Smooth muscle cell (in vitro differentiated cells): ENCODE measurements around the gene TOMM40. TPM values are rescaled to one million over a fixed set of nuclear protein-coding genes. Genes with fewer than 3 reads are reported as not detected.

Source experiments
- DNase-seq: peaks from one replicate; lab custom pipeline; 2025; ENCODE audit not compliant: unreplicated experiment; lab: John Stamatoyannopoulos, UW
- H2AFZ ChIP-seq: fragments of 200-600 bp; sonication (generic); 2 replicates; pipeline ENCODE4 v1.6.0; 2016; ENCODE audit warnings: antibody characterized with exemption, low read depth, mild to moderate bottlenecking
- H3F3A ChIP-seq: fragments of 200-600 bp; sonication (generic); 2 replicates; pipeline ENCODE4 v1.6.0; 2017; ENCODE audit warnings: antibody characterized with exemption, low read depth
- H3K27ac ChIP-seq: fragments of 200-600 bp; sonication (generic); 2 replicates; pipeline ENCODE4 v1.5.1; 2016; ENCODE audit warnings: low read depth, mild to moderate bottlenecking
- H3K27me3 ChIP-seq: fragments of 200-600 bp; sonication (generic); 2 replicates; pipeline ENCODE4 v1.6.1; 2016; ENCODE audit warnings: low read depth, mild to moderate bottlenecking
- H3K36me3 ChIP-seq: fragments of 200-600 bp; sonication (generic); 2 replicates; pipeline ENCODE4 v1.5.1; 2016; ENCODE audit warnings: low read depth
- H3K4me1 ChIP-seq: fragments of 200-600 bp; sonication (generic); 2 replicates; pipeline ENCODE4 v1.5.1; 2016; ENCODE audit warnings: low read depth
- H3K4me2 ChIP-seq: fragments of 200-600 bp; sonication (generic); 2 replicates; pipeline ENCODE4 v1.6.0; 2016; ENCODE audit warnings: mild to moderate bottlenecking
- H3K4me3 ChIP-seq: fragments of 200-600 bp; sonication (generic); 2 replicates; pipeline ENCODE4 v1.5.1; 2016; ENCODE audit warnings: mild to moderate bottlenecking
- H3K79me2 ChIP-seq: fragments of 200-600 bp; sonication (generic); 2 replicates; pipeline ENCODE4 v1.6.0; 2016; ENCODE audit warnings: low read depth, mild to moderate bottlenecking
- H3K9ac ChIP-seq: fragments of 200-600 bp; sonication (generic); 2 replicates; pipeline ENCODE4 v1.6.0; 2016; ENCODE audit warnings: low read depth
- H3K9me3 ChIP-seq: fragments of 200-600 bp; sonication (generic); replicated peaks from 2 replicates; pipeline ENCODE4 v1.5.1; 2016; ENCODE audit warnings: low read depth
- H4K20me1 ChIP-seq: fragments of 200-600 bp; sonication (generic); 2 replicates; pipeline ENCODE4 v1.6.0; 2016; ENCODE audit warnings: low read depth
- CTCF ChIP-seq: fragments of 200-600 bp; sonication (generic); IDR thresholded peaks from 2 replicates; pipeline ENCODE4 v1.5.1; 2017; ENCODE audit warnings: borderline replicate concordance, mild to moderate bottlenecking, antibody characterized with exemption; ENCODE audit not compliant: insufficient read depth, poor library complexity, severe bottlenecking
- WGBS: methylation state at CpG from one replicate; pipeline ENCODE4 v1.1.7; 2016; ENCODE audit warnings: low lambda C conversion rate; 5-methylcytosine and 5-hydroxymethylcytosine counted together
- polyA plus RNA-seq: library from polyadenylated mRNA; unstranded; fragments of >200 nt; fragmentation: Nextera tagmentation; extraction: Ambion mirVana; gene quantifications from 2 replicates; pipeline ENCODE4 v1.2.1, GENCODE V29; 2016
- total RNA-seq: library from RNA; depleted of rRNA; stranded (reverse); fragments of >200 nt; gene quantifications from 2 replicates; pipeline ENCODE4 v1.2.3, GENCODE V29; 2014

The TOMM40 gene
- total and polyA plus RNA-seq, 2 experiments from 2014 or later = 65.0 to 96.0 TPM

GRCh38 chr19:44931541-44931940 is 40.5 kb downstream of the TOMM40 start:
- WGBS = 86% methylated on average over 4 of the region's 4 CpGs
- TF ChIP-seq CTCF = no peak

GRCh38 chr19:44939668-44940067 is 48.6 kb downstream of the TOMM40 start:
- DNase-seq = no peak
- Histone ChIP-seq H4K20me1 (no peaks in the 10 kb centered on the region), H3K36me3 (no peaks in the 10 kb centered on the region), H3K9ac (no peak overlapping the region), H3K4me2 (no peak overlapping the region), H2AFZ (no peak overlapping the region), H3K4me1 (no peaks in the 10 kb centered on the region), H3K4me3 (no peak overlapping the region), H3K27ac (no peak overlapping the region), H3K27me3 (no peaks in the 10 kb centered on the region), H3K79me2 (no peaks in the 10 kb centered on the region), H3K9me3 (no peaks in the 10 kb centered on the region), H3F3A (no peaks in the 10 kb centered on the region)
- TF ChIP-seq CTCF = no peak
- 72% methylated on average over 5 of the region's 5 CpGs for WGBS

More at GRCh38 chr19:44931541-44931940, 40.5 kb downstream of the TOMM40 start:
- Histone ChIP-seq H3K27ac (no peak overlapping the region), H3K36me3 (no peaks in the 10 kb centered on the region), H3K27me3 (no peaks in the 10 kb centered on the region), H3K79me2 (no peaks in the 10 kb centered on the region), H3F3A (no peaks in the 10 kb centered on the region), H3K9me3 (no peaks in the 10 kb centered on the region), H3K9ac (no peak overlapping the region), H3K4me1 (no peaks in the 10 kb centered on the region), H4K20me1 (no peaks in the 10 kb centered on the region), H3K4me2 (no peak overlapping the region), H3K4me3 (no peak overlapping the region), H2AFZ (no peak overlapping the region)
- DNase-seq = no peak

- Histone ChIP-seq H3K4me2 (no peak within 1 kb of the TSS), H3K27ac (no peak within 1 kb of the TSS), H3F3A (no peaks in the 10 kb centered on the region), H3K27me3 (no peaks in the 10 kb centered on the region), H3K9ac (no peak within 1 kb of the TSS), H3K4me1 (no peaks in the 10 kb centered on the region), H4K20me1 (no peaks in the 10 kb centered on the region), H3K4me3 (no peak within 1 kb of the TSS), H2AFZ (no peak within 1 kb of the TSS), H3K9me3 (no peaks in the 10 kb centered on the region), H3K79me2 (no peaks in the 10 kb centered on the region), H3K36me3 (no peaks in the 10 kb centered on the region)
- DNase-seq = no peak
- no peak for TF ChIP-seq CTCF
- 95% methylated on average over 13 of the region's 14 CpGs for WGBS
Measured at GRCh38 chr19:44942067-44942571, 51.1 kb downstream of the TOMM40 start, which contains the start of gene APOC4. Gene APOC4 (plus strand): TSS chr19:44942237. CDS start chr19:44942278, 41 bp downstream.

GRCh38 chr19:44943801-44944249 is 52.8 kb downstream of the TOMM40 start:
- Histone ChIP-seq H3K36me3 (no peaks in the 10 kb centered on the region), H3K27ac (no peak overlapping the region), H3K4me2 (no peak overlapping the region), H2AFZ (no peak overlapping the region), H3F3A (no peaks in the 10 kb centered on the region), H4K20me1 (no peaks in the 10 kb centered on the region), H3K9ac (no peak overlapping the region), H3K4me1 (no peaks in the 10 kb centered on the region), H3K27me3 (no peaks in the 10 kb centered on the region), H3K9me3 (no peaks in the 10 kb centered on the region), H3K4me3 (no peak overlapping the region), H3K79me2 (no peaks in the 10 kb centered on the region)
- WGBS = 54% methylated on average over 10 of the region's 10 CpGs
- no peak for TF ChIP-seq CTCF
- no peak for DNase-seq
